Vagina (tissue), 2 donors: ENCODE data around the gene SPTBN4. TPM values are rescaled to one million over a fixed set of nuclear protein-coding genes. Genes with fewer than 3 reads are reported as not detected.

ENCODE experiments used
- DNase-seq, 2 donors: peaks; one replicate each; pipeline ENCODE4 v3.0.0-alpha.2; 2017; ENCODE audit errors: extremely low spot score in 2 of 2
- H3K27ac ChIP-seq: fragments of 200-600 bp; sonication (generic); one replicate; pipeline ENCODE4 v1.5.1; 2019
- H3K27me3 ChIP-seq: fragments of 200-600 bp; sonication (generic); one replicate; pipeline ENCODE4 v1.5.1; 2019
- H3K36me3 ChIP-seq, 2 donors: fragments of 200-600 bp; sonication (generic); one replicate each; pipeline ENCODE4 v1.5.1; 2017 to 2019
- H3K4me1 ChIP-seq: fragments of 200-600 bp; sonication (generic); one replicate; pipeline ENCODE4 v1.5.1; 2019
- H3K4me3 ChIP-seq, 2 donors: fragments of 200-600 bp; sonication (generic); 1 replicate in 1 of 2; 2 replicates in 1 of 2; pipeline ENCODE4 v1.5.1; 2016 to 2019
- H3K9me3 ChIP-seq: fragments of 200-600 bp; sonication (generic); one replicate; pipeline ENCODE4 v1.5.1; 2019
- CTCF ChIP-seq, 3 experiments: fragments of 450-650 bp in 2 of 3; fragments of 200-600 bp in 1 of 3; sonication (generic) in 1 of 3; IDR thresholded peaks; one replicate each; pipeline ENCODE4 v1.5.1; 2017 to 2019; ENCODE audit warnings: antibody characterized with exemption in 3 of 3, mild to moderate bottlenecking in 2 of 3, moderate library complexity in 2 of 3
- POLR2A ChIP-seq, 2 donors: fragments of 450-650 bp; IDR thresholded peaks; one replicate each; pipeline ENCODE4 v1.6.1; 2017; ENCODE audit warnings: antibody characterized with exemption in 2 of 2, mild to moderate bottlenecking in 2 of 2, moderate library complexity in 2 of 2
- POLR2AphosphoS5 ChIP-seq, 2 donors: sonication (generic); formaldehyde crosslinking; IDR thresholded peaks; one replicate each; pipeline ENCODE4 v1.9.0; 2017; ENCODE audit warnings: antibody characterized with exemption in 2 of 2, mild to moderate bottlenecking in 2 of 2, low read depth in 1 of 2; ENCODE audit not compliant: insufficient read depth in 1 of 2
- intact Hi-C: fragments of 100-400 bp; cut with DNase I; formaldehyde crosslinking; loops from one replicate; pipeline ENCODE4 v1.15.1; 2023
- total RNA-seq: library from RNA; depleted of rRNA; stranded (reverse); fragments of >200 nt; gene quantifications from one replicate; pipeline ENCODE4 v1.2.3, GENCODE V29; 2016

Gene SPTBN4
- total RNA-seq, 1 donor from 2014 or later: 1.7 TPM

GRCh38 chr19:40565355-40565754 is 98.6 kb downstream of the SPTBN4 start:
- Histone ChIP-seq H3K27ac (no peak overlapping the region), H3K36me3 (no peaks in the 10 kb centered on the region), H3K27me3 (peaks cover 4% of the 10 kb centered on the region)

GRCh38 chr19:40565910-40566495 is 99.2 kb downstream of the SPTBN4 start:
- no peak for DNase-seq
- Histone ChIP-seq H3K4me3 (no peak overlapping the region), H3K27ac (no peak overlapping the region), H3K4me1 (peaks cover 22% of the 10 kb centered on the region), H3K9me3 (no peaks in the 10 kb centered on the region), H3K27me3 (peaks cover 4% of the 10 kb centered on the region), H3K36me3 (no peaks in the 10 kb centered on the region)
- TF ChIP-seq POLR2AphosphoS5 (IDR thresholded peaks at IDR 0.05; ENCODE audit: insufficient read depth in 1 of 2, low read depth in 1 of 2): no peak
- TF ChIP-seq POLR2A (IDR thresholded peaks at IDR 0.05): no peak
- intact Hi-C loops: no loop called here

More at GRCh38 chr19:40565355-40565754, 98.6 kb downstream of the SPTBN4 start:
- H3K4me1 ChIP-seq: peaks cover 22% of the 10 kb centered on the region
- H3K9me3 ChIP-seq: no peaks in the 10 kb centered on the region
- no peak overlapping the region for H3K4me3 ChIP-seq
- DNase-seq: no peak
- intact Hi-C loops: no loop called here
- TF ChIP-seq CTCF (IDR thresholded peaks at IDR 0.05) (no peak), POLR2A (IDR thresholded peaks at IDR 0.05) (no peak), POLR2AphosphoS5 (IDR thresholded peaks at IDR 0.05; ENCODE audit: insufficient read depth in 1 of 2, low read depth in 1 of 2) (no peak)

- Histone ChIP-seq H3K36me3 (no peaks in the 10 kb centered on the region), H3K4me1 (peaks cover 22% of the 10 kb centered on the region), H3K9me3 (no peaks in the 10 kb centered on the region), H3K4me3 (peak overlapping the region; percentile 37 to 43), H3K27me3 (peaks cover 4% of the 10 kb centered on the region), H3K27ac (no peak overlapping the region)
- no peak for DNase-seq
- TF ChIP-seq POLR2A (IDR thresholded peaks at IDR 0.05) (no peak), POLR2AphosphoS5 (IDR thresholded peaks at IDR 0.05; ENCODE audit: insufficient read depth in 1 of 2, low read depth in 1 of 2) (no peak)
- intact Hi-C loops: no loop called here
These were observed 100.4 kb downstream of the SPTBN4 start for GRCh38 chr19:40567040-40567749.

GRCh38 chr19:40567750-40568494 is 101.1 kb downstream of the SPTBN4 start:
- Histone ChIP-seq H3K27me3 (peaks cover 4% of the 10 kb centered on the region), H3K36me3 (no peaks in the 10 kb centered on the region), H3K4me1 (peaks cover 22% of the 10 kb centered on the region), H3K4me3 (peak overlapping the region; percentile 37 to 43), H3K27ac (no peak overlapping the region), H3K9me3 (no peaks in the 10 kb centered on the region)
- intact Hi-C loops: no loop called here
- no peak for TF ChIP-seq POLR2A (IDR thresholded peaks at IDR 0.05)
- TF ChIP-seq POLR2AphosphoS5 (IDR thresholded peaks at IDR 0.05; ENCODE audit: insufficient read depth in 1 of 2, low read depth in 1 of 2): no peak
- no peak for TF ChIP-seq CTCF (IDR thresholded peaks at IDR 0.05)
- no peak for DNase-seq

- Histone ChIP-seq H3K4me1 (peaks cover 22% of the 10 kb centered on the region), H3K4me3 (peak overlapping the region; percentile 42 to 65), H3K36me3 (no peaks in the 10 kb centered on the region), H3K9me3 (no peaks in the 10 kb centered on the region), H3K27me3 (peaks cover 4% of the 10 kb centered on the region), H3K27ac (peak overlapping the region; percentile 71)
- intact Hi-C loops: no loop called here
- DNase-seq: peak in 1 of 2 donors; percentile 99
- TF ChIP-seq POLR2A (IDR thresholded peaks at IDR 0.05) (peak in 1 of 2 donors; percentile 9), POLR2AphosphoS5 (IDR thresholded peaks at IDR 0.05; ENCODE audit: insufficient read depth in 1 of 2, low read depth in 1 of 2) (peak in 1 of 2 donors; percentile 62), CTCF (IDR thresholded peaks at IDR 0.05) (no peak)
These were observed 103.7 kb downstream of the SPTBN4 start for GRCh38 chr19:40570313-40571004.
